ENCODE results near the gene ICAM1.

- no peak for TF ChIP-seq POLR2A (IDR thresholded peaks at IDR 0.05)
- TF ChIP-seq CTCF (IDR thresholded peaks at IDR 0.05): no peak
- no peak for TF ChIP-seq POLR2AphosphoS5 (IDR thresholded peaks at IDR 0.05)
These were observed 25.6 kb upstream of the ICAM1 start for GRCh38 chr19:10245189-10245939.
